ENCODE measurements around the gene HAPSTR1.

DNA sequence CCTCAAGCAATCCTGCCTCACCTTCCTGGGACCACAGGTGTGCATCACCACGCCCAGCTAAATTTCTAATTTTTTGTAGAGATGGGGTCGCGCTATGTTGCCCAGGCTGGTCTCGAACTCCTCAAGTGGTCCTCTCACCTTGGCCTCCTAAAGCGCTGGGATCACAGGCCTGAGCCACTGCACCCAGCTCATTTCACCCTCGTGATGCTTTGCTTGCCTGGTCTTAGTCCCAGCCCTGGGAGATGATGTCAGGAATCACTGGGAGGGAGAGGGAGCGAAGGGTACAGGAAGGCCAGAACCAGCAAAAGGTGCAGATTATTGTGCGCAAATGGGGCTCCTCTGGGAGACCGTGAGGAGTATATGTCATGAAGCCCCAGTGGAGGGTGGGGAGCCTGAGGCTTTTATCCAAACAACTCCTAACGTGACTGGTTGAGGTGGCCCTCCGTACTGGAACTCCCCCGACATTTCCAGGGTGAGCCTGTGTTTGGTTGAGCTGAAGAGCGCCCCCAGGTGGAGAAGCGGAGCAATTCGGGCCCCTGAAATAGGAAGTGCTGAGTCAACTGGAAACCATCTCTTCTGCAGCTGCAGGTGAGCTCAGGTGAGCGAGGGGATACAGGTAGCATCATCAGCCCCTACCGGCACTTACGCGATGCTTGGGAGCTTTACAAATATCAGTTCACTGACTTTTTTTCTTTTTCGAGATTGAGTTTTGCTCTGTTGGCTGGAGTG lies 41.2 kb upstream of the HAPSTR1 start:
- peak in 1 of 2 experiments; percentile 36; a peak in 1 of 3 replicates for TF ChIP-seq POLR2A (IDR thresholded peaks at IDR 0.05; ENCODE audit: control extremely low read depth in 1 of 2, low read depth in 2 of 2, low read length in 2 of 2)
- no peak for TF ChIP-seq NRF1 (IDR thresholded peaks at IDR 0.05; ENCODE audit: low read depth, low read length)
- peak in 1 of 2 experiments; percentile 52; a peak in 1 of 4 replicates for TF ChIP-seq SIN3A (conservative IDR thresholded peaks at IDR 0.05 in 1 of 2, IDR thresholded peaks at IDR 0.05 in 1 of 2; ENCODE audit: low read depth in 1 of 2, low read length in 2 of 2)

Data from H1 (cell line).